ENCODE results near the gene RABL3. TPM values are rescaled to one million over a fixed set of nuclear protein-coding genes. Genes with fewer than 3 reads are reported as not detected.

The RABL3 gene
- total and polyA plus RNA-seq, 2 of the 13 experiments (the other 11 are each of a cell fraction or from before 2014, with no cell fraction given): 4.8 to 31.9 TPM

- TF ChIP-seq HOMEZ (CRISPR knock-in tag; IDR thresholded peaks at IDR 0.05; ENCODE audit: low read depth) (peak; percentile 82), WIZ (CRISPR knock-in tag; IDR thresholded peaks at IDR 0.05) (no peak), ZNF740 (CRISPR knock-in tag; IDR thresholded peaks at IDR 0.05) (no peak), GABPB1 (CRISPR knock-in tag; IDR thresholded peaks at IDR 0.05) (no peak), DRAP1 (CRISPR knock-in tag; IDR thresholded peaks at IDR 0.05) (peak; percentile 90), AFF4 (CRISPR knock-in tag; IDR thresholded peaks at IDR 0.05) (no peak; the same call in 1 of the 2 replicates), SP2 (CRISPR knock-in tag; IDR thresholded peaks at IDR 0.05) (no peak), SRSF4 (IDR thresholded peaks at IDR 0.05; ENCODE audit: low read depth, low read length, poor library complexity, severe bottlenecking) (no peak), ZKSCAN5 (CRISPR knock-in tag; IDR thresholded peaks at IDR 0.05) (no peak), PRDM10 (CRISPR knock-in tag; IDR thresholded peaks at IDR 0.05; ENCODE audit: low read depth) (no peak), ZNF781 (CRISPR knock-in tag; IDR thresholded peaks at IDR 0.05; ENCODE audit: borderline replicate concordance, not compliant biosample characterization) (no peak), NFRKB (IDR thresholded peaks at IDR 0.05) (no peak), ZNF12 (CRISPR knock-in tag; IDR thresholded peaks at IDR 0.05) (no peak), ZNF263 (CRISPR knock-in tag; IDR thresholded peaks at IDR 0.05) (no peak), MIER3 (CRISPR knock-in tag; IDR thresholded peaks at IDR 0.05; ENCODE audit: borderline replicate concordance) (peak; percentile 59; the same call in 1 of the 2 replicates), KDM5B (CRISPR knock-in tag; IDR thresholded peaks at IDR 0.05; ENCODE audit: borderline replicate concordance) (no peak), HDAC2 (CRISPR knock-in tag; IDR thresholded peaks at IDR 0.05) (peak; percentile 36; the same call in 1 of the 2 replicates), POLR2G (IDR thresholded peaks at IDR 0.05; ENCODE audit: low read depth, low read length) (peak; percentile 57), SP1 (IDR thresholded peaks at IDR 0.05) (no peak), SP1 (CRISPR knock-in tag; IDR thresholded peaks at IDR 0.05) (no peak), RARG (CRISPR knock-in tag; IDR thresholded peaks at IDR 0.05; ENCODE audit: low read depth) (no peak)
Observed at GRCh38 chr3:120678331-120678947, 63.9 kb downstream of the RABL3 start (continued).

All from HepG2 (cell line).